ENCODE measurements around the gene LOXL4. TPM values are rescaled to one million over a fixed set of nuclear protein-coding genes. Genes with fewer than 3 reads are reported as not detected.

Gene LOXL4
- total RNA-seq, 1 experiment from 2014 or later: 1.3 TPM

- no peaks in the 10 kb centered on the region for H4K20me1 ChIP-seq (ENCODE audit: insufficient read depth)
- no peak overlapping the region for H3K4me2 ChIP-seq (ENCODE audit: low read length)
- H3K4me1 ChIP-seq (ENCODE audit: control insufficient read depth in 1 of 2, insufficient read depth in 2 of 2, low read length in 2 of 2): peaks cover 0 to 24% of the 10 kb centered on the region in 2 experiments; a peak in 3 of 4 replicates
- TF ChIP-seq ATF3 (IDR thresholded peaks at IDR 0.05) (no peak), SP1 (IDR thresholded peaks at IDR 0.05; ENCODE audit: low read depth) (no peak), ZBTB33 (IDR thresholded peaks at IDR 0.05; ENCODE audit: extremely low read depth, insufficient replicate concordance, low read length) (no peak)
- H3K9me2 ChIP-seq (ENCODE audit: insufficient read depth): no peaks in the 10 kb centered on the region
- CTCF ChIA-PET: no interaction called here
- no peaks in the 10 kb centered on the region for H3K27me3 ChIP-seq (ENCODE audit: insufficient read depth, low read length)
- ATAC-seq (no peak), DNase-seq (ENCODE audit: low read depth, low spot score) (no peak)
- POLR2A ChIA-PET: no interaction called here
- H3K36me3 ChIP-seq (ENCODE audit: control insufficient read depth in 1 of 2, insufficient read depth in 2 of 2, low read length in 2 of 2): no peaks in the 10 kb centered on the region
- no peaks in the 10 kb centered on the region for H3K79me2 ChIP-seq (ENCODE audit: insufficient read depth, low read length)
- no peak overlapping the region for H2AFZ ChIP-seq (ENCODE audit: low read depth, low read length, poor library complexity, severe bottlenecking)
- RAD21 ChIA-PET (ENCODE audit: low non-redundant PET in 1 of 2, low total read pairs in 2 of 2, uncharacterized antibody in 2 of 2, unreplicated experiment in 2 of 2): no interaction called here
- no peak overlapping the region for H3K4me3 ChIP-seq (replicated peaks in 1 of 2; ENCODE audit: low read depth in 1 of 2, low read length in 2 of 2)
- H3K9me3 ChIP-seq (ENCODE audit: control insufficient read depth in 1 of 2, insufficient read depth in 1 of 2, low read depth in 1 of 2, low read length in 2 of 2): no peaks in the 10 kb centered on the region
- intact Hi-C loops (cut with micrococcal nuclease): loop anchor here (10.0 kb wide), 1 partner anchor 154 kb away; the partner anchor contains the start of gene PYROXD2
- no peak overlapping the region for H3K27ac ChIP-seq (ENCODE audit: low read depth, low read length)
- BruUV-seq (replicated peaks): no TSS peak
- H3K9ac ChIP-seq (ENCODE audit: low read length): no peak overlapping the region
These were observed 7.6 kb downstream of the LOXL4 start for GRCh38 chr10:98260350-98260749.

- no peaks in the 10 kb centered on the region for H3K27me3 ChIP-seq (ENCODE audit: insufficient read depth, low read length)
- no peaks in the 10 kb centered on the region for H3K79me2 ChIP-seq (ENCODE audit: insufficient read depth, low read length)
- CTCF ChIA-PET: no interaction called here
- no peak for DNase-seq (ENCODE audit: low read depth, low spot score)
- no TSS peak for BruUV-seq (replicated peaks)
- no peaks in the 10 kb centered on the region for H3K36me3 ChIP-seq (ENCODE audit: control insufficient read depth in 1 of 2, insufficient read depth in 2 of 2, low read length in 2 of 2)
- no peaks in the 10 kb centered on the region for H3K9me2 ChIP-seq (ENCODE audit: insufficient read depth)
- RAD21 ChIA-PET (ENCODE audit: low non-redundant PET in 1 of 2, low total read pairs in 2 of 2, uncharacterized antibody in 2 of 2, unreplicated experiment in 2 of 2): no interaction called here
- no peak overlapping the region for H3K27ac ChIP-seq (ENCODE audit: low read depth, low read length)
- intact Hi-C loops (cut with micrococcal nuclease): loop anchor here (10.0 kb wide), 1 partner anchor 155 kb away; the partner anchor contains the start of gene PYROXD2
- no peak overlapping the region for H3K9ac ChIP-seq (ENCODE audit: low read length)
- H3K9me3 ChIP-seq (ENCODE audit: control insufficient read depth in 1 of 2, insufficient read depth in 1 of 2, low read depth in 1 of 2, low read length in 2 of 2): no peaks in the 10 kb centered on the region
- no peak overlapping the region for H3K4me3 ChIP-seq (replicated peaks in 1 of 2; ENCODE audit: low read depth in 1 of 2, low read length in 2 of 2)
- no peak overlapping the region for H3K4me2 ChIP-seq (ENCODE audit: low read length)
- ATAC-seq: no peak
- no peak overlapping the region for H2AFZ ChIP-seq (ENCODE audit: low read depth, low read length, poor library complexity, severe bottlenecking)
- peaks cover 0 to 19% of the 10 kb centered on the region in 2 experiments; a peak in 3 of 4 replicates for H3K4me1 ChIP-seq (ENCODE audit: control insufficient read depth in 1 of 2, insufficient read depth in 2 of 2, low read length in 2 of 2)
- POLR2A ChIA-PET: no interaction called here
- H4K20me1 ChIP-seq (ENCODE audit: insufficient read depth): no peaks in the 10 kb centered on the region
- TF ChIP-seq RAD21 (IDR thresholded peaks at IDR 0.05; ENCODE audit: low read depth) (no peak), YY1 (IDR thresholded peaks at IDR 0.05; ENCODE audit: extremely low read depth, insufficient replicate concordance, low read depth, low read length) (no peak), CBX3 (IDR thresholded peaks at IDR 0.05; ENCODE audit: low read depth) (no peak), SP1 (IDR thresholded peaks at IDR 0.05; ENCODE audit: low read depth) (no peak), CEBPB (IDR thresholded peaks at IDR 0.05; ENCODE audit: low read depth) (no peak), POLR2A (IDR thresholded peaks at IDR 0.05; ENCODE audit: borderline replicate concordance, extremely low read depth, insufficient read depth, insufficient read length) (no peak), SIN3A (IDR thresholded peaks at IDR 0.05; ENCODE audit: low read depth) (no peak), EGR1 (IDR thresholded peaks at IDR 0.05; ENCODE audit: low read depth) (no peak), FOSL1 (IDR thresholded peaks at IDR 0.05; ENCODE audit: low read depth) (no peak), POLR2AphosphoS5 (IDR thresholded peaks at IDR 0.05; ENCODE audit: low read depth, low read length) (no peak), ATF3 (IDR thresholded peaks at IDR 0.05) (no peak), REST (IDR thresholded peaks at IDR 0.05; ENCODE audit: low read depth) (no peak)
- TF ChIP-seq, protein P1, sequence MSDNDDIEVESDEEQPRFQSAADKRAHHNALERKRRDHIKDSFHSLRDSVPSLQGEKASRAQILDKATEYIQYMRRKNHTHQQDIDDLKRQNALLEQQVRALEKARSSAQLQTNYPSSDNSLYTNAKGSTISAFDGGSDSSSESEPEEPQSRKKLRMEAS (IDR thresholded peaks at IDR 0.05): no peak
These were observed 8.2 kb downstream of the LOXL4 start for GRCh38 chr10:98259606-98260315.
